GM12874 (cell line): ENCODE measurements around the gene FAM107A.

Experiments used
- TF ChIP-seq, protein P1 (sequence below): IDR thresholded peaks from 2 replicates; pipeline ENCODE4 v1.5.1; 2011; ENCODE audit warnings: low read depth, mild to moderate bottlenecking, control low read depth, low read length, moderate library complexity; ENCODE audit not compliant: insufficient read depth

The FAM107A gene

DNA sequence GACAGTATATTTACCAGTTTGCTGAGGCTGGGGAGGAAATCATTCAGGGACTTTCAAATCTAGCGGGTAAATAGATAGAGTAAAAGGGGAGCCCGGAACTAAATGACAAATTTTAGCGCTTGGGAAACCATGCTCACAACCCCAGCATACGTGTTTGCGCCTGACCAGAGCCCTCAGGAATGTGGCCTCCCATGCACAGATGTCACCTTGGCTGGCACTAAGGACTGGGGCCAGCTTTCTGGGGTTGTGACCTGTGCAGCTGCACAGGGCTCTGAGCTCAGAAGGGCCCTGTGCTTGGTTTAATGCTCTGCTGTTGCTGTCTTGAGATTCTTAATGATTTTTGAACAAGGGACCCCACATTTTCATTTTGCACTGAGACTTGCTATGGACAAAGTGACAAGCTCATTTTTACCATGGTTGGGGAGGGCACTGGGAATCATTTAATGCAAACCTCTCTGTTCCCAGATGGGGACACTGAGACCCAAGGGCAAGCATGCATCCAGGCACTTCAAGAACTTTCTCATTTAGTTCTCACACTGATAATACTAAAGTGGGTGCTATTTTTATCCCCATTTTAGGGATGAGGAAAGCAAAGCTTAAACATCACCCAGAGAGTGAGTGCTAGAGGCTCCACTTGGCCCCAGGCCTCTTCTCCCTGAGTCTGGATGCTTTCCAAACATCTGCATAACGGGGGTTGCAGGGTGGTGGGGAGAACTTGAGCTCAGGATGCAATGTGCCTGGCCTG lies 44.1 kb upstream of the FAM107A start:
- TF ChIP-seq, protein P1, sequence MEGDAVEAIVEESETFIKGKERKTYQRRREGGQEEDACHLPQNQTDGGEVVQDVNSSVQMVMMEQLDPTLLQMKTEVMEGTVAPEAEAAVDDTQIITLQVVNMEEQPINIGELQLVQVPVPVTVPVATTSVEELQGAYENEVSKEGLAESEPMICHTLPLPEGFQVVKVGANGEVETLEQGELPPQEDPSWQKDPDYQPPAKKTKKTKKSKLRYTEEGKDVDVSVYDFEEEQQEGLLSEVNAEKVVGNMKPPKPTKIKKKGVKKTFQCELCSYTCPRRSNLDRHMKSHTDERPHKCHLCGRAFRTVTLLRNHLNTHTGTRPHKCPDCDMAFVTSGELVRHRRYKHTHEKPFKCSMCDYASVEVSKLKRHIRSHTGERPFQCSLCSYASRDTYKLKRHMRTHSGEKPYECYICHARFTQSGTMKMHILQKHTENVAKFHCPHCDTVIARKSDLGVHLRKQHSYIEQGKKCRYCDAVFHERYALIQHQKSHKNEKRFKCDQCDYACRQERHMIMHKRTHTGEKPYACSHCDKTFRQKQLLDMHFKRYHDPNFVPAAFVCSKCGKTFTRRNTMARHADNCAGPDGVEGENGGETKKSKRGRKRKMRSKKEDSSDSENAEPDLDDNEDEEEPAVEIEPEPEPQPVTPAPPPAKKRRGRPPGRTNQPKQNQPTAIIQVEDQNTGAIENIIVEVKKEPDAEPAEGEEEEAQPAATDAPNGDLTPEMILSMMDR: no peak

DNA sequence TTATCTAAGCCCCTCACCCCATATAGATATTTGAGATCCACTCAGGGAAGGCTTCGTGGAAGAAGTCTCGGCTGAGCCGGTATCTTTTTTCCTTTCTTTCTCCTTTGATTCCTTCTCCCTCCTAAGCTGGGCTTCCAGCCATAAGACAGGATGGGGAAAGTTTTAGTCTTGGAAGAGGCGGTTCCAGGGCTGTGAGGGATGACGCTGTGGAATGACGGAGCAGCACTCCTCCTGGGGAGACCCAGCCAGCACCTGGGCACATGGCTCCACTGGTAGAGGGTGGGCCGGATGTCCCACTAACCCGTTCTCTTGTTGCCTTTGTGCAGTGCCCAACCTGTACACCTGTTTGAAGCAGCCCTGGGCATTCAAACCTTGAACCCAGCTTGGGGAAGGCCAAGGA lies 43.2 kb upstream of the FAM107A start:
- TF ChIP-seq, protein P1: no peak

DNA sequence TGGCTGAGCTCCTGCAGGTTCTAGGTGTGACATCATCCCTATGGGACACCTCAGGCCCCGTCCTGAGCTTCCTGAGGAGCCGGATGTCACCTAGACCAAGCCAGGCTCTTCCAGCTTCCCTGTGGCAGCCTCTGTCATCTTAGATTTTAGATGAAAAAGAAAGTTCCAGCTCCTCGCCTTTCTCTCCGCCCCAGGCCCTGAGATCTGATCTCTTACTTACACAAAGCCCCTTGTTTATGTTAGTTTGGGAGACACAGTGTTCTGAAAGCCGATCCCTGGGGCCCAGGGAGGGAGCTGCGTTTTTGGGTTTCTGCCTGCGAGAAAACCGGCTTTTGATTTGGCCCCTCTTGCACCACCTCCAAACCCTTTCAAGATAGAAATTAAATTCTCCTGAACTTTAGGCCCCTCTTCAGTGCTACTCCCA lies 40.2 kb upstream of the FAM107A start:
- TF ChIP-seq, protein P1: no peak

DNA sequence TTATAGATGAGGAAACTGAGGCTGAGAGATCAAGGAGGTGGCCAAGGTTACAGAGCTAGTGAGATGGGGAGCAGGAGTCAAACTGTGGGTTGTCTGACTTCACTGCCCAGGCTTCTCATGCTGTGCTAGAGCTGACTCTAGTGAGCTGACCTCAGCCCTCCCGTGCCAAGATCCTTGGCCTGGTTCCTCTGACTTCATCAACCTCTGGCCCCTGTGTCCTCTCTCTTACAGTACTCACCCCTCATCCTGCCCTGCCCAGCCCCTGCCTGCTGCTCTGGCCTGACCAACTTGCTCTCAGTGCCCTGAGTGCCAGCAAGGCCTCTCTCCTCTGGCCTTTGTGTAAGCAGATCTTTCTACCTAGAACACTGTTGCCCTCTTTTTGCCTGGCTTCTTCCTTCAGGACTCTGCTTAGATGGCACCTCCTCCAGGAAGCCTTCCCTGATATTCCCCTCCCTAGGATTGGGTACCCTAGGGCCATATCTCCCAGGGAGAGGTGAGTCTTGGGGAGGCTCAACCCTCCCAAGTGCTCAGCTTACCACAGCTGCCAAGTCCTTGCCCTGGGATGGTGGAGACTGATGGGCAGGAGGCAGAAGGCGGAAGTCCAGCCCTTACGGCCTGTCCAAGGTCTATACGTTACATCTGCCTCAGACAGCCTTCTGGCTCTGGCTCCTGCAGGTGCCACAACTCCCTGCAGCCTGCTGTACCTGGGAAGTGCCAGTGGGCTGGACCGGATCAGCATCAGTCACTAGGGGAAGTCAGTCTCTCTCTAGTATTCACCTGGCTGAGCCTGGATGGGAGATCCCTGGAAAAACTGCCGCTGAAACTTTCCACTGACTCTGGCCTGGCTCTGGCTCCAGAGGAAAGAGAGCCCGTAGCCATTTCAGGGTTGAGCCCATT lies 36.3 kb upstream of the FAM107A start:
- TF ChIP-seq, protein P1: no peak

DNA sequence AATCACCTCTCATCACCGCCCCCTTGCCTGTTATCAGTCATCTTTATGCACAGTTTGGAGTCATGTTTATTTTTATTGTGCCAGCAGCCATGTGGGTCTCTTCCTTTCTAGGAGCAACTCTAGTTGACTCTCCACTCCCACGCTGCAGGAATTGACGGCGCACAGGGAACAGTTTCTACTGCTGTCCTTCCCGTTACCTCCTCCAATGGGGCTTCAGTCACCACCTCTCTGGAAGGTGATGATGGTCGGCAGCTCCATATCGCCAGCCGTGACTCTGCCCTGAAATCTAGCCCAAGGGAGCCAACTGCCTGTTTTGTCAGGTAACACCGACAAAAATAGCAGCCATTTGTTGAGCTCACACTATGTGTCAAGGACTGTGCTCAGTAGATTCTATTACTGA lies 35.6 kb upstream of the FAM107A start:
- TF ChIP-seq, protein P1: no peak

DNA sequence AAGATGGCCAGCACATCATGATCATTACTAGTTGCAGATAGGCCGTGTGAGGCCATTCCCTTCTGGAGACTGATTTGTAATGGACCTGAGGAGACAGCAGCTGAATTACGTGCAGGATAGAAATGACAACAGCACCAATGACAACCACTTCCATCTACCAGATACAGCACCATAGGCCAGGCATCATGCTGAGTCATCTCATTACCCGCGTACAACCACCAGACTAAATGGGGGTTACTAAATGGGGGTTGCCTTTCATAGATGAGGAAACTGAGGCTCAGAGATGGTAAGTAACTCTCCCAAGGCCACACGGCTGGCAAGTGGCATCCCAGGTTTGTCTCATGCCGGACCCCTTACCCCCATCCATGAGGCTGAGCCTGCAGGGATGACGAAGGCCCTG lies 32.8 kb upstream of the FAM107A start:
- TF ChIP-seq, protein P1: no peak

DNA sequence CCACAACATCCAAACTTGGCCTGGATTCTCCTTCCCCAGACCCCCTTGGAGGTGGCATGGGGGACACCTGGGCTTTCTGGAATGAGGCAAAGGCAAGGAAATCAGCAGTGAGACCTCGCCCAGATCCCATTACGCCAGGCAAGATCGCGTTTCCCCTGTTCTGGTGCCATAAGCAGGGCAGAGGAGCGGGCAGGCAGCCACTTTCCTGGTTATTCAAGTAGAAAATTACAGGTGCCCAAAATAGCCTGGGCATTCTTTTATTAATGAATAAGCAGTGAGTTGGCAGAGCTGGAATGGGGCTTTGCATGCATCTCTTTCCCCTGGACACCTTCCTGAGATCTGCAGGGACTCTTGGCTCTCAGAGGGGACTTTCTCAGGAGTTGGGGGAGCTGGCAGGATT lies 31.5 kb upstream of the FAM107A start:
- TF ChIP-seq, protein P1: no peak
